Upper lobe of left lung (tissue), 4 donors: Measurements from ENCODE around the gene CBR1.

Experiments used
- CTCF ChIP-seq, 6 experiments: fragments of 450-650 bp in 4 of 6; fragments of 200-600 bp in 2 of 6; sonication (generic) in 2 of 6; IDR thresholded peaks; one replicate each; pipeline ENCODE4 v1.5.1; 2016 to 2019; ENCODE audit warnings: antibody characterized with exemption in 6 of 6
- POLR2A ChIP-seq, 4 donors: fragments of 450-650 bp; IDR thresholded peaks; one replicate each; pipeline ENCODE4 v1.5.1; 2016 to 2017; ENCODE audit warnings: antibody characterized with exemption in 4 of 4, mild to moderate bottlenecking in 2 of 4
- POLR2AphosphoS5 ChIP-seq, 2 donors: sonication (generic); formaldehyde crosslinking; IDR thresholded peaks; one replicate each; pipeline ENCODE4 v1.5.1; 2017; ENCODE audit warnings: antibody characterized with exemption in 2 of 2

GRCh38 chr21:36041910-36042309, 27.9 kb upstream of the CBR1 start:
- TF ChIP-seq POLR2A (IDR thresholded peaks at IDR 0.05): no peak
- no peak for TF ChIP-seq CTCF (IDR thresholded peaks at IDR 0.05)
- no peak for TF ChIP-seq POLR2AphosphoS5 (IDR thresholded peaks at IDR 0.05)
